HEK293 (cell line): ENCODE data around the gene NLGN1.

Experiments
- CTCF ChIA-PET: fragments of 350-600 bp; formaldehyde crosslinking; extraction: SDS; loops from one replicate; lab custom pipeline; 2021; ENCODE audit warnings: antibody characterized with exemption; lab: Yijun Ruan, JAX
- POLR2A ChIA-PET: fragments of 300-600 bp; formaldehyde crosslinking; extraction: SDS; loops from one replicate; lab custom pipeline; 2020; ENCODE audit warnings: antibody characterized with exemption, inconsistent platforms; lab: Yijun Ruan, JAX
- H3K27ac ChIP-seq: fragments of 200-500 bp; sonication (Bioruptor generic); 2 replicates; pipeline ENCODE4 v1.5.1; 2014; ENCODE audit warnings: low read depth, low read length, control low read depth, inconsistent platforms; ENCODE audit errors: extremely low read depth
- H3K36me3 ChIP-seq, 2 experiments: fragments of 200-500 bp in 1 of 2; sonication (Bioruptor generic) in 1 of 2; 1 replicate in 1 of 2; 2 replicates in 1 of 2; pipeline ENCODE4 v1.5.1; 2014 to 2017; ENCODE audit warnings: inconsistent platforms in 2 of 2, low read length in 2 of 2; ENCODE audit not compliant: control insufficient read depth in 2 of 2, insufficient read depth in 1 of 2
- H3K4me1 ChIP-seq: fragments of 200-500 bp; sonication (Bioruptor generic); 2 replicates; pipeline ENCODE4 v1.5.1; 2014; ENCODE audit warnings: mild to moderate bottlenecking, low read length, inconsistent platforms; ENCODE audit not compliant: control insufficient read depth, insufficient read depth
- H3K4me3 ChIP-seq: 2 replicates; pipeline ENCODE4 v1.5.1; 2011; ENCODE audit warnings: low read depth, mild to moderate bottlenecking, control low read depth, low read length, moderate library complexity
- H3K9me3 ChIP-seq: fragments of 200-500 bp; sonication (Bioruptor generic); 2 replicates; pipeline ENCODE4 v1.5.1; 2014; ENCODE audit warnings: low read depth, low read length, inconsistent platforms; ENCODE audit not compliant: control insufficient read depth, insufficient read depth
- KLF9 ChIP-seq: fragments of 450-650 bp; formaldehyde crosslinking; IDR thresholded peaks from 2 replicates; pipeline ENCODE4 v1.5.1; 2016; ENCODE audit warnings: missing biosample characterization, missing genetic modification characterization, low read depth
- PRDM1 ChIP-seq: fragments of 450-650 bp; formaldehyde crosslinking; IDR thresholded peaks from 2 replicates; pipeline ENCODE4; 2016; ENCODE audit warnings: missing biosample characterization, missing genetic modification characterization
- SP2 ChIP-seq: fragments of 450-650 bp; formaldehyde crosslinking; IDR thresholded peaks from 2 replicates; pipeline ENCODE4 v1.5.1; 2016; ENCODE audit warnings: missing biosample characterization, missing genetic modification characterization
- YY1 ChIP-seq: fragments of 450-650 bp; formaldehyde crosslinking; IDR thresholded peaks from 2 replicates; pipeline ENCODE4 v1.5.1; 2018; ENCODE audit warnings: missing biosample characterization, missing genetic modification characterization
- ZBTB17 ChIP-seq: fragments of 450-650 bp; formaldehyde crosslinking; IDR thresholded peaks from 2 replicates; pipeline ENCODE4 v1.5.1; 2016; ENCODE audit warnings: missing biosample characterization, missing genetic modification characterization
- ZBTB20 ChIP-seq: fragments of 450-650 bp; formaldehyde crosslinking; IDR thresholded peaks from 2 replicates; pipeline ENCODE4 v1.5.1; 2016; ENCODE audit warnings: missing biosample characterization, missing genetic modification characterization
- ZBTB21 ChIP-seq: fragments of 450-650 bp; formaldehyde crosslinking; IDR thresholded peaks from 2 replicates; pipeline ENCODE4 v1.5.1; 2017; ENCODE audit warnings: missing biosample characterization, missing genetic modification characterization
- ZEB2 ChIP-seq: fragments of 450-650 bp; formaldehyde crosslinking; IDR thresholded peaks from 2 replicates; pipeline ENCODE4 v1.5.1; 2016; ENCODE audit warnings: missing biosample characterization, missing genetic modification characterization
- ZFHX2 ChIP-seq: fragments of 450-650 bp; formaldehyde crosslinking; conservative IDR thresholded peaks from 2 replicates; pipeline ENCODE4 v1.5.1; 2016; ENCODE audit warnings: missing biosample characterization, missing genetic modification characterization
- ZFP3 ChIP-seq: fragments of 450-650 bp; formaldehyde crosslinking; IDR thresholded peaks from 2 replicates; pipeline ENCODE4 v1.5.1; 2016; ENCODE audit warnings: low read depth, missing biosample characterization, missing genetic modification characterization
- ZNF214 ChIP-seq: fragments of 450-650 bp; formaldehyde crosslinking; IDR thresholded peaks from 2 replicates; pipeline ENCODE4 v1.5.1; 2017; ENCODE audit warnings: missing biosample characterization, mild to moderate bottlenecking, missing genetic modification characterization, borderline replicate concordance
- ZNF404 ChIP-seq: fragments of 450-650 bp; formaldehyde crosslinking; IDR thresholded peaks from 2 replicates; pipeline ENCODE4 v1.5.1; 2017; ENCODE audit warnings: missing biosample characterization, missing genetic modification characterization
- ZNF548 ChIP-seq: fragments of 450-650 bp; formaldehyde crosslinking; IDR thresholded peaks from 2 replicates; pipeline ENCODE4 v1.5.1; 2016; ENCODE audit warnings: missing biosample characterization, missing genetic modification characterization
- ZNF76 ChIP-seq: fragments of 450-650 bp; formaldehyde crosslinking; IDR thresholded peaks from 2 replicates; pipeline ENCODE4; 2016; ENCODE audit warnings: low read depth, missing biosample characterization, missing genetic modification characterization, borderline replicate concordance
- ZNF792 ChIP-seq: fragments of 450-650 bp; formaldehyde crosslinking; IDR thresholded peaks from 2 replicates; pipeline ENCODE4 v1.5.1; 2016; ENCODE audit warnings: missing biosample characterization, missing genetic modification characterization
- TF ChIP-seq, protein P1 (sequence below): fragments of 450-650 bp; formaldehyde crosslinking; IDR thresholded peaks from 2 replicates; pipeline ENCODE4 v1.5.1; 2016; ENCODE audit warnings: missing biosample characterization, missing genetic modification characterization, low read depth
- TF ChIP-seq, protein P2 (sequence below): fragments of 450-650 bp; formaldehyde crosslinking; IDR thresholded peaks from 2 replicates; pipeline ENCODE4 v1.5.1; 2016; ENCODE audit warnings: missing biosample characterization, missing genetic modification characterization
- TF ChIP-seq, protein P3 (sequence below): fragments of 450-650 bp; formaldehyde crosslinking; IDR thresholded peaks from 2 replicates; pipeline ENCODE4 v1.5.1; 2016; ENCODE audit warnings: missing biosample characterization, missing genetic modification characterization, low read depth

Gene NLGN1

DNA sequence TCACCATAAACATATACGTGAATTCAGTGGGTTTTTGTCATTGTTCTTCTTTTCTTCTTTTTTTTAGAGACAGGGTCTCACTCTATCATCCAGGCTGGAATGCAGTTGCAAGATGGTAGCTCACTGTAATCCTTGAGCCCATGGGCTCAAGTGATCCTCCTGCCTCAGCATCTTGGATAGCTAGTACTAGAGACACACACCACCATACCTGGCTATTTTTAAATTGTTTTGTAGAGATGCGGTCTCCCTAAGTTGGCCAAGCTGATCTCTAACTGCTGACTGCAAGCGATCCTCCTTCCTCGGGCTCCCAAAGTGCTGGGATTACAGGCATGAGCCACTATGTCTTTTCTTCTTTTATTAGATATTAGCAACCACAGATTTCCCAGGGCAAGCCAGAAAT lies 220.6 kb downstream of the NLGN1 start:
- Histone ChIP-seq H3K27ac (no peak overlapping the region), H3K36me3 (no peaks in the 10 kb centered on the region), H3K9me3 (no peaks in the 10 kb centered on the region), H3K4me3 (no peak overlapping the region), H3K4me1 (no peaks in the 10 kb centered on the region)
- ChIA-PET POLR2A (no interaction called here), CTCF (no interaction called here)
- TF ChIP-seq ZFP3, result no peak
- TF ChIP-seq ZNF792 (tag by site-specific recombination), result no peak
- TF ChIP-seq ZNF76 (tag by site-specific recombination), result no peak
- no peak for TF ChIP-seq PRDM1 (tag by site-specific recombination)

DNA sequence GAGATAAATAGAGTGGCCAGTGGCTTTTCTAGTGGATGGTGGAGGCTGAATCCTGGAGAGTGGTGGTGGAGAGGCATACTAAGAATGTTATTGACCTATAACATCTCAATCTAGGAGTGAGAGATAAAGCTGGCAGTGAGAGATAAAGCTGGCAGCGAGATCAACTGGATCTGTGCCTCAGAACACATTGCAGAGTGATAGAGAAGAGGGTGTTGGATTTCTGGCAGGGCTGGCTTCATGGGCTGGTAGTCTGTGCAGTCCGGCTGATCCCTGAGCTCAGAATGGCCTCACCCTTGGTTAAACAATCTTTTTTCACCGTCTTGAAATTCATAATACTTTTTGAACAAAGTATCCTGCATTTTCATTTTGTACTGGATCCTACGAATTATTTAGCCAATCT lies 221.2 kb downstream of the NLGN1 start:
- no peak for TF ChIP-seq ZNF404 (tag by site-specific recombination)
- TF ChIP-seq, all 188 proteins: peak for 0
- ChIA-PET CTCF (no interaction called here), POLR2A (no interaction called here)
- Histone ChIP-seq H3K4me1 (no peaks in the 10 kb centered on the region), H3K27ac (no peak overlapping the region), H3K36me3 (no peaks in the 10 kb centered on the region), H3K4me3 (no peak overlapping the region), H3K9me3 (no peaks in the 10 kb centered on the region)

DNA sequence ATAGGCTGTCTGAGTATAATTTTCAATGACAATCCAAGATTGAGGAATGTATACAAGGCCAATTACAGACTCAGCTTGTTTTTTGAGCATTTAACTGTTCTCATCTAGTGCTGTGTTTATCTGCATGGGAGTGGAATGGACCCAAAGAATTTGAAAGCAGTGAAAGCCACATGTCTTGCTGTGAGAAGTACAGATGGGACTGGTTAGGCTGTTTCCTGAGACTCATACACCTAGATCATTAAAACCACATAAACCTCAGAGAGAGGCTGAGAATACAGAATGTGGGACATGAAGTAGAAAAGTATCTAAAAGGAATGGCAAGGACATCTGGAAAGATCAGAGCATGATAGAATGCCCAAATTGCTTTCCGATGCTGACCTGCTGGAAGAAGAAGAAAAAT lies 224.6 kb downstream of the NLGN1 start:
- CTCF ChIA-PET, result interaction anchor here (0.6 kb wide), 1 partner anchor 81 kb away, joined by 3 read pairs; no protein-coding TSS in a partner anchor

More for the DNA sequence above, 224.6 kb downstream of the NLGN1 start:
- no peaks in the 10 kb centered on the region for H3K36me3 ChIP-seq
- no peaks in the 10 kb centered on the region for H3K9me3 ChIP-seq
- H3K4me1 ChIP-seq, result no peaks in the 10 kb centered on the region
- no peak overlapping the region for H3K27ac ChIP-seq
- TF ChIP-seq ZBTB21 (tag by site-specific recombination), result no peak
- TF ChIP-seq ZNF214 (tag by site-specific recombination), result no peak
- TF ChIP-seq ZEB2 (tag by site-specific recombination), result no peak
- no peak for TF ChIP-seq ZFHX2
- TF ChIP-seq, protein P1, sequence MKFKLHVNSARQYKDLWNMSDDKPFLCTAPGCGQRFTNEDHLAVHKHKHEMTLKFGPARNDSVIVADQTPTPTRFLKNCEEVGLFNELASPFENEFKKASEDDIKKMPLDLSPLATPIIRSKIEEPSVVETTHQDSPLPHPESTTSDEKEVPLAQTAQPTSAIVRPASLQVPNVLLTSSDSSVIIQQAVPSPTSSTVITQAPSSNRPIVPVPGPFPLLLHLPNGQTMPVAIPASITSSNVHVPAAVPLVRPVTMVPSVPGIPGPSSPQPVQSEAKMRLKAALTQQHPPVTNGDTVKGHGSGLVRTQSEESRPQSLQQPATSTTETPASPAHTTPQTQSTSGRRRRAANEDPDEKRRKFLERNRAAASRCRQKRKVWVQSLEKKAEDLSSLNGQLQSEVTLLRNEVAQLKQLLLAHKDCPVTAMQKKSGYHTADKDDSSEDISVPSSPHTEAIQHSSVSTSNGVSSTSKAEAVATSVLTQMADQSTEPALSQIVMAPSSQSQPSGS, result no peak
- TF ChIP-seq YY1, result no peak
- TF ChIP-seq ZBTB20 (tag by site-specific recombination), result no peak
- TF ChIP-seq, protein P2, sequence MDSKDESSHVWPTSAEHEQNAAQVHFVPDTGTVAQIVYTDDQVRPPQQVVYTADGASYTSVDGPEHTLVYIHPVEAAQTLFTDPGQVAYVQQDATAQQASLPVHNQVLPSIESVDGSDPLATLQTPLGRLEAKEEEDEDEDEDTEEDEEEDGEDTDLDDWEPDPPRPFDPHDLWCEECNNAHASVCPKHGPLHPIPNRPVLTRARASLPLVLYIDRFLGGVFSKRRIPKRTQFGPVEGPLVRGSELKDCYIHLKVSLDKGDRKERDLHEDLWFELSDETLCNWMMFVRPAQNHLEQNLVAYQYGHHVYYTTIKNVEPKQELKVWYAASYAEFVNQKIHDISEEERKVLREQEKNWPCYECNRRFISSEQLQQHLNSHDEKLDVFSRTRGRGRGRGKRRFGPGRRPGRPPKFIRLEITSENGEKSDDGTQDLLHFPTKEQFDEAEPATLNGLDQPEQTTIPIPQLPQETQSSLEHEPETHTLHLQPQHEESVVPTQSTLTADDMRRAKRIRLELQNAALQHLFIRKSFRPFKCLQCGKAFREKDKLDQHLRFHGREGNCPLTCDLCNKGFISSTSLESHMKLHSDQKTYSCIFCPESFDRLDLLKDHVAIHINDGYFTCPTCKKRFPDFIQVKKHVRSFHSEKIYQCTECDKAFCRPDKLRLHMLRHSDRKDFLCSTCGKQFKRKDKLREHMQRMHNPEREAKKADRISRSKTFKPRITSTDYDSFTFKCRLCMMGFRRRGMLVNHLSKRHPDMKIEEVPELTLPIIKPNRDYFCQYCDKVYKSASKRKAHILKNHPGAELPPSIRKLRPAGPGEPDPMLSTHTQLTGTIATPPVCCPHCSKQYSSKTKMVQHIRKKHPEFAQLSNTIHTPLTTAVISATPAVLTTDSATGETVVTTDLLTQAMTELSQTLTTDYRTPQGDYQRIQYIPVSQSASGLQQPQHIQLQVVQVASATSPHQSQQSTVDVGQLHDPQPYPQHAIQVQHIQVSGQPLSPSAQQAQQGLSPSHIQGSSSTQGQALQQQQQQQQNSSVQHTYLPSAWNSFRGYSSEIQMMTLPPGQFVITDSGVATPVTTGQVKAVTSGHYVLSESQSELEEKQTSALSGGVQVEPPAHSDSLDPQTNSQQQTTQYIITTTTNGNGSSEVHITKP (tag by site-specific recombination), result no peak
- TF ChIP-seq ZNF548 (tag by site-specific recombination), result no peak
- TF ChIP-seq KLF9 (tag by site-specific recombination), result no peak
- TF ChIP-seq ZBTB17, result no peak
- TF ChIP-seq SP2 (tag by site-specific recombination), result no peak
- TF ChIP-seq, protein P3, sequence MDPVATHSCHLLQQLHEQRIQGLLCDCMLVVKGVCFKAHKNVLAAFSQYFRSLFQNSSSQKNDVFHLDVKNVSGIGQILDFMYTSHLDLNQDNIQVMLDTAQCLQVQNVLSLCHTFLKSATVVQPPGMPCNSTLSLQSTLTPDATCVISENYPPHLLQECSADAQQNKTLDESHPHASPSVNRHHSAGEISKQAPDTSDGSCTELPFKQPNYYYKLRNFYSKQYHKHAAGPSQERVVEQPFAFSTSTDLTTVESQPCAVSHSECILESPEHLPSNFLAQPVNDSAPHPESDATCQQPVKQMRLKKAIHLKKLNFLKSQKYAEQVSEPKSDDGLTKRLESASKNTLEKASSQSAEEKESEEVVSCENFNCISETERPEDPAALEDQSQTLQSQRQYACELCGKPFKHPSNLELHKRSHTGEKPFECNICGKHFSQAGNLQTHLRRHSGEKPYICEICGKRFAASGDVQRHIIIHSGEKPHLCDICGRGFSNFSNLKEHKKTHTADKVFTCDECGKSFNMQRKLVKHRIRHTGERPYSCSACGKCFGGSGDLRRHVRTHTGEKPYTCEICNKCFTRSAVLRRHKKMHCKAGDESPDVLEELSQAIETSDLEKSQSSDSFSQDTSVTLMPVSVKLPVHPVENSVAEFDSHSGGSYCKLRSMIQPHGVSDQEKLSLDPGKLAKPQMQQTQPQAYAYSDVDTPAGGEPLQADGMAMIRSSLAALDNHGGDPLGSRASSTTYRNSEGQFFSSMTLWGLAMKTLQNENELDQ (tag by site-specific recombination), result no peak
- H3K4me3 ChIP-seq, result no peak overlapping the region
- POLR2A ChIA-PET, result no interaction called here
